Gastrocnemius medialis (tissue), 4 donors: ENCODE measurements around the gene RAB14.

Source experiments
- POLR2A ChIP-seq, 2 donors: fragments of 450-650 bp; IDR thresholded peaks; one replicate each; pipeline ENCODE4 v1.6.1; 2017; ENCODE audit warnings: antibody characterized with exemption in 2 of 2, mild to moderate bottlenecking in 2 of 2, moderate library complexity in 2 of 2
- TF ChIP-seq, protein P1 (sequence below), 5 experiments: fragments of 450-650 bp in 3 of 5; fragments of 200-600 bp in 2 of 5; sonication (generic) in 2 of 5; IDR thresholded peaks in 4 of 5; conservative IDR thresholded peaks in 1 of 5; 1 replicate in 4 of 5; 2 replicates in 1 of 5; pipeline ENCODE4 v1.5.1; 2016 to 2019; ENCODE audit warnings: antibody characterized with exemption in 5 of 5, mild to moderate bottlenecking in 3 of 5, moderate library complexity in 3 of 5

DNA sequence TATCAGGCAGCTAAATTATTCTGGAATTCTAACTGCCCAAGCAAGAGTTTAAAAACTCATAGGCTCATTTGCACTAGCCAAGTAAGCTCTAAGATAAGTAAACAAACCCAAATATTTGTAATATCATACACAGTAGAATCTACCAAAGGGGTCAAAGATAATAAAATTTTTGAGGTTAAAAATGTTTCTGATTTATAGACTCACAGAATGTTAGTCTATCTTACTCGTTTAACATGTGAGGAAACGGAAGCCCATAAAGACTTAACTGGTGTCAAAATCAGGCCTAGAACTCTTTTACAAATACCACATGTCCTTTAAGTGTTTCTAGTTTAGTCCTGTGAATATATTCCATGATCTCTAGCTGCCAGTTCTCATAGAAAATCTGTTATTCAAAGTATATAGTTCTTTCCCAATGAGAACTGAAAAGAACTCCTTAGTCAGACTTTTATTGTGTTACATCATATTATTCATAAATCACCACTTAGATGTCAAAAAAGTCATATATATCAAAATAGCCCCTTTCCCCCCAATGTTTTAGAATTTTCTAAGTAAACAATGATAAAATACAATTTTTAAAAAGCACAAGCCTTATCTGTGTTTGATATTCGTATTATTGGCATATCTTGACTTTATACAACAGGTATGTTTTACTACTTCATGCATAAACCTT lies 13.9 kb downstream of the RAB14 start:
- TF ChIP-seq, protein P1, sequence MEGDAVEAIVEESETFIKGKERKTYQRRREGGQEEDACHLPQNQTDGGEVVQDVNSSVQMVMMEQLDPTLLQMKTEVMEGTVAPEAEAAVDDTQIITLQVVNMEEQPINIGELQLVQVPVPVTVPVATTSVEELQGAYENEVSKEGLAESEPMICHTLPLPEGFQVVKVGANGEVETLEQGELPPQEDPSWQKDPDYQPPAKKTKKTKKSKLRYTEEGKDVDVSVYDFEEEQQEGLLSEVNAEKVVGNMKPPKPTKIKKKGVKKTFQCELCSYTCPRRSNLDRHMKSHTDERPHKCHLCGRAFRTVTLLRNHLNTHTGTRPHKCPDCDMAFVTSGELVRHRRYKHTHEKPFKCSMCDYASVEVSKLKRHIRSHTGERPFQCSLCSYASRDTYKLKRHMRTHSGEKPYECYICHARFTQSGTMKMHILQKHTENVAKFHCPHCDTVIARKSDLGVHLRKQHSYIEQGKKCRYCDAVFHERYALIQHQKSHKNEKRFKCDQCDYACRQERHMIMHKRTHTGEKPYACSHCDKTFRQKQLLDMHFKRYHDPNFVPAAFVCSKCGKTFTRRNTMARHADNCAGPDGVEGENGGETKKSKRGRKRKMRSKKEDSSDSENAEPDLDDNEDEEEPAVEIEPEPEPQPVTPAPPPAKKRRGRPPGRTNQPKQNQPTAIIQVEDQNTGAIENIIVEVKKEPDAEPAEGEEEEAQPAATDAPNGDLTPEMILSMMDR (IDR thresholded peaks at IDR 0.05 in 4 of 5, conservative IDR thresholded peaks at IDR 0.05 in 1 of 5) = no peak
- no peak for TF ChIP-seq POLR2A (IDR thresholded peaks at IDR 0.05)
